Endothelial cell of umbilical vein (primary cell): ENCODE results near the gene HIP1. TPM values are rescaled to one million over a fixed set of nuclear protein-coding genes. Genes with fewer than 3 reads are reported as not detected.
"Not testable (repeated sequence)": the region's sequence is repeated elsewhere in the genome, so short reads cannot be mapped to it uniquely, and the experiment has no call there.

Experiments
- BruUV-seq: library from RNA; stranded (reverse); fragments of 400-500 nt; replicated peaks from 2 replicates; lab custom pipeline; 2021; lab: Mats Ljungman, UMichigan
- CTCF ChIA-PET: fragments of 300-600, 350-600 bp; sonication (Branson Sonifier 250); formaldehyde crosslinking; loops from one replicate; lab custom pipeline; 2021; ENCODE audit warnings: antibody characterized with exemption, inconsistent platforms; lab: Charles Lee
- POLR2A ChIA-PET: fragments of 300-600, 350-600 bp; sonication (Branson Sonifier 250); formaldehyde crosslinking; loops from one replicate; lab custom pipeline; 2021; ENCODE audit warnings: antibody characterized with exemption, inconsistent platforms; lab: Charles Lee
- DNase-seq: peaks from one replicate; pipeline ENCODE4 v3.0.0-alpha.2; 2011; ENCODE audit warnings: low read depth, low spot score
- FAIRE-seq: peaks from 2 replicates; lab custom pipeline; 2011; peaks lifted over from hg19 to GRCh38; lab: Jason Lieb, UNC
- H2AFZ ChIP-seq: 2 replicates; pipeline ENCODE4 v1.6.0; 2012; ENCODE audit warnings: low read depth, low read length, control low read depth, inconsistent platforms
- H3K27ac ChIP-seq: 2 replicates; pipeline ENCODE4 v1.5.1; 2011; ENCODE audit warnings: low read depth, mild to moderate bottlenecking, control low read depth, low read length, moderate library complexity; ENCODE audit not compliant: insufficient read depth
- H3K27me3 ChIP-seq, 2 experiments: 2 replicates each; pipeline versions ENCODE4 v1.6.0 to v1.6.1; 2011; ENCODE audit warnings: low read length in 2 of 2, mixed read lengths in 1 of 2; ENCODE audit not compliant: control insufficient read depth in 2 of 2, insufficient read depth in 2 of 2
- H3K36me3 ChIP-seq, 2 experiments: 2 replicates in 1 of 2; 3 replicates in 1 of 2; pipeline ENCODE4 v1.5.1; 2011; ENCODE audit warnings: low read length in 2 of 2, mild to moderate bottlenecking in 1 of 2, moderate library complexity in 1 of 2; ENCODE audit not compliant: control insufficient read depth in 2 of 2, insufficient read depth in 2 of 2; ENCODE audit errors: extremely low read depth in 1 of 2
- H3K4me1 ChIP-seq: 3 replicates; pipeline ENCODE4 v1.5.1; 2011; ENCODE audit warnings: mild to moderate bottlenecking, low read length; ENCODE audit not compliant: control insufficient read depth, insufficient read depth; ENCODE audit errors: extremely low read depth
- H3K4me2 ChIP-seq: 2 replicates; pipeline ENCODE4 v1.6.1; 2011; ENCODE audit warnings: low read length, control low read depth, mixed read lengths; ENCODE audit not compliant: insufficient read depth
- H3K4me3 ChIP-seq, 3 experiments: fragments of 200-600 bp in 1 of 3; sonication (generic), shearing (Covaris generic) in 1 of 3; replicated peaks in 1 of 3; 2 replicates each; pipeline ENCODE4 v1.5.1; 2011 to 2016; ENCODE audit warnings: control low read depth in 3 of 3, low read length in 3 of 3, mild to moderate bottlenecking in 2 of 3, inconsistent platforms in 1 of 3, low read depth in 1 of 3, moderate library complexity in 1 of 3; ENCODE audit not compliant: insufficient read depth in 1 of 3
- H3K79me2 ChIP-seq: 2 replicates; pipeline ENCODE4 v1.6.0; 2012; ENCODE audit warnings: low read length, inconsistent platforms; ENCODE audit not compliant: control insufficient read depth, insufficient read depth
- H3K9ac ChIP-seq: replicated peaks from 2 replicates; pipeline ENCODE3; 2011; ENCODE audit warnings: low read length, control low read depth; ENCODE audit not compliant: insufficient read depth; ENCODE audit errors: extremely low read depth
- H3K9me1 ChIP-seq: replicated peaks from 3 replicates; pipeline ENCODE4 v1.6.0; 2011; ENCODE audit warnings: mild to moderate bottlenecking, low read length; ENCODE audit not compliant: control insufficient read depth, insufficient read depth; ENCODE audit errors: extremely low read depth
- H3K9me3 ChIP-seq: replicated peaks from 2 replicates; pipeline ENCODE4 v1.5.1; 2012; ENCODE audit warnings: low read length, inconsistent platforms; ENCODE audit not compliant: control insufficient read depth, insufficient read depth
- H4K20me1 ChIP-seq: replicated peaks from 2 replicates; pipeline ENCODE3; 2011; ENCODE audit warnings: mild to moderate bottlenecking, low read length; ENCODE audit not compliant: control insufficient read depth, insufficient read depth; ENCODE audit errors: extremely low read depth
- CTCF ChIP-seq, 2 donors: IDR thresholded peaks; 1 replicate in 1 of 2; 2 replicates in 1 of 2; pipeline ENCODE4 v1.5.1; 2011; ENCODE audit warnings: low read length in 2 of 2, mild to moderate bottlenecking in 2 of 2, moderate library complexity in 2 of 2, control low read depth in 1 of 2, inconsistent platforms in 1 of 2, low read depth in 1 of 2; ENCODE audit not compliant: insufficient read depth in 1 of 2; ENCODE audit errors: extremely low read depth in 1 of 2
- EZH2 ChIP-seq: IDR thresholded peaks from 2 replicates; pipeline ENCODE4 v1.6.1; 2012; ENCODE audit warnings: borderline replicate concordance, low read depth, mild to moderate bottlenecking, moderate library complexity, low read length, inconsistent platforms; ENCODE audit not compliant: severe bottlenecking
- FOS ChIP-seq: IDR thresholded peaks from 2 replicates; pipeline ENCODE4 v1.6.1; 2011; ENCODE audit warnings: mild to moderate bottlenecking, low read length, moderate library complexity, borderline replicate concordance; ENCODE audit not compliant: insufficient read depth
- GATA2 ChIP-seq: IDR thresholded peaks from 2 replicates; pipeline ENCODE4 v1.7.0; 2011; ENCODE audit warnings: low read depth, mild to moderate bottlenecking, moderate library complexity, mixed read lengths, low read length; ENCODE audit not compliant: insufficient read length, insufficient read depth
- JUN ChIP-seq: IDR thresholded peaks from 2 replicates; pipeline ENCODE4 v1.6.1; 2011; ENCODE audit warnings: borderline replicate concordance, low read depth; ENCODE audit not compliant: insufficient read length, insufficient read depth
- MAX ChIP-seq: IDR thresholded peaks from 2 replicates; pipeline ENCODE4 v1.6.1; 2011; ENCODE audit not compliant: insufficient read depth, insufficient read length
- MYC ChIP-seq: IDR thresholded peaks from one replicate; pipeline ENCODE4 v1.6.1; 2011; ENCODE audit warnings: mild to moderate bottlenecking, low read depth, low read length
- POLR2A ChIP-seq: IDR thresholded peaks from 2 replicates; pipeline ENCODE4 v1.6.1; 2012; ENCODE audit warnings: low read depth, mild to moderate bottlenecking, control low read depth, low read length
- POLR2AphosphoS5 ChIP-seq: IDR thresholded peaks from 2 replicates; pipeline ENCODE4 v1.6.1; 2012; ENCODE audit warnings: low read depth, mild to moderate bottlenecking, control low read depth, low read length, moderate library complexity; ENCODE audit not compliant: insufficient read depth
- dilution Hi-C: fragments of 300-500 bp; cut with MboI; formaldehyde crosslinking; loops from one replicate; pipeline ENCODE4 v1.15.0; 2019; ENCODE audit warnings: low sequenced_read_pairs; ENCODE audit not compliant: extremely low pct_ligation_motif_present
- intact Hi-C: fragments of 100-400 bp; cut with micrococcal nuclease; formaldehyde crosslinking; loops from one replicate; pipeline ENCODE4 v1.10.0; 2022
- polyA plus RNA-seq, 4 experiments: library from polyadenylated mRNA; depleted of rRNA in 3 of 4; stranded (reverse) in 3 of 4; unstranded in 1 of 4; fragments of >200 nt; gene quantifications; 2 replicates each; pipeline versions ENCODE4 v1.2.1 to v1.2.3, GENCODE V29; 2011 to 2012; ENCODE audit warnings: missing spikeins in 1 of 4
- total RNA-seq: library from RNA; stranded (reverse); gene quantifications from 2 replicates; pipeline ENCODE4 v1.2.3, GENCODE V29; 2021

HIP1 gene
- total and polyA plus RNA-seq, 2 donors (not counting 3 experiments of a cell fraction or from before 2014, with no cell fraction given) = 23.7 to 47.6 TPM

GRCh38 chr7:75559355-75559975, 179.3 kb downstream of the HIP1 start:
- dilution Hi-C loops (no loop called here), intact Hi-C loops (no loop called here)
- Histone ChIP-seq H3K4me3 (no peak overlapping the region), H3K4me2 (no peak overlapping the region), H2AFZ (no peak overlapping the region), H3K27ac (no peak overlapping the region), H3K36me3 (peaks cover 6 to 36% of the 10 kb centered on the region in 2 experiments), H3K9me3 (no peaks in the 10 kb centered on the region), H3K79me2 (no peaks in the 10 kb centered on the region), H3K9me1 (no peaks in the 10 kb centered on the region), H3K27me3 (no peaks in the 10 kb centered on the region), H4K20me1 (no peaks in the 10 kb centered on the region), H3K4me1 (peaks cover under 1% of the 10 kb centered on the region), H3K9ac (no peak overlapping the region)
- DNase-seq (no peak), FAIRE-seq (no peak)
- ChIA-PET POLR2A (no interaction called here), CTCF (no interaction called here)
- TF ChIP-seq POLR2AphosphoS5 (no peak), MAX (no peak), JUN (no peak), EZH2 (no peak), MYC (no peak), FOS (no peak), POLR2A (no peak), GATA2 (no peak), CTCF (IDR thresholded peaks at IDR 0.05; ENCODE audit: extremely low read depth in 1 of 2, insufficient read depth in 1 of 2, low read depth in 1 of 2, low read length in 2 of 2) (no peak)
- no TSS peak for BruUV-seq

GRCh38 chr7:75556835-75557234, 181.9 kb downstream of the HIP1 start:
- DNase-seq, H3K27me3 ChIP-seq, POLR2A ChIA-PET, intact Hi-C loops, H3K9ac ChIP-seq, H2AFZ ChIP-seq, H3K79me2 ChIP-seq, CTCF ChIA-PET, dilution Hi-C loops, H4K20me1 ChIP-seq, BruUV-seq, FAIRE-seq, H3K4me1 ChIP-seq, H3K27ac ChIP-seq, H3K9me3 ChIP-seq, H3K9me1 ChIP-seq, H3K4me2 ChIP-seq, H3K4me3 ChIP-seq: not testable (repeated sequence)
- peaks cover 4 to 34% of the 10 kb centered on the region in 2 experiments for H3K36me3 ChIP-seq
